ENCODE results near the gene FKBP14. TPM values are rescaled to one million over a fixed set of nuclear protein-coding genes. Genes with fewer than 3 reads are reported as not detected.

The FKBP14 gene
- total RNA-seq, 4 donors from 2014 or later = 4.5 to 11.7 (median 8.7) TPM

GRCh38 chr7:30012757-30013156 is 13.7 kb downstream of the FKBP14 start:
- Histone ChIP-seq H3K4me3 (no peak overlapping the region), H3K36me3 (peaks cover 0 to 41% (median 0%) of the 10 kb centered on the region in 3 donors), H3K27me3 (no peaks in the 10 kb centered on the region), H3K27ac (no peak overlapping the region), H3K9me3 (no peaks in the 10 kb centered on the region), H3K4me1 (no peaks in the 10 kb centered on the region)
- DNase-seq (ENCODE audit: low spot score in 2 of 2) = no peak
- 78 to 82% methylated on average over 3 of the region's 3 CpGs for WGBS, 2 donors
- TF ChIP-seq, protein P1, sequence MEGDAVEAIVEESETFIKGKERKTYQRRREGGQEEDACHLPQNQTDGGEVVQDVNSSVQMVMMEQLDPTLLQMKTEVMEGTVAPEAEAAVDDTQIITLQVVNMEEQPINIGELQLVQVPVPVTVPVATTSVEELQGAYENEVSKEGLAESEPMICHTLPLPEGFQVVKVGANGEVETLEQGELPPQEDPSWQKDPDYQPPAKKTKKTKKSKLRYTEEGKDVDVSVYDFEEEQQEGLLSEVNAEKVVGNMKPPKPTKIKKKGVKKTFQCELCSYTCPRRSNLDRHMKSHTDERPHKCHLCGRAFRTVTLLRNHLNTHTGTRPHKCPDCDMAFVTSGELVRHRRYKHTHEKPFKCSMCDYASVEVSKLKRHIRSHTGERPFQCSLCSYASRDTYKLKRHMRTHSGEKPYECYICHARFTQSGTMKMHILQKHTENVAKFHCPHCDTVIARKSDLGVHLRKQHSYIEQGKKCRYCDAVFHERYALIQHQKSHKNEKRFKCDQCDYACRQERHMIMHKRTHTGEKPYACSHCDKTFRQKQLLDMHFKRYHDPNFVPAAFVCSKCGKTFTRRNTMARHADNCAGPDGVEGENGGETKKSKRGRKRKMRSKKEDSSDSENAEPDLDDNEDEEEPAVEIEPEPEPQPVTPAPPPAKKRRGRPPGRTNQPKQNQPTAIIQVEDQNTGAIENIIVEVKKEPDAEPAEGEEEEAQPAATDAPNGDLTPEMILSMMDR (IDR thresholded peaks at IDR 0.05) = no peak
- TF ChIP-seq EP300 (IDR thresholded peaks at IDR 0.05) (no peak), POLR2A (IDR thresholded peaks at IDR 0.05) (no peak)

DNA sequence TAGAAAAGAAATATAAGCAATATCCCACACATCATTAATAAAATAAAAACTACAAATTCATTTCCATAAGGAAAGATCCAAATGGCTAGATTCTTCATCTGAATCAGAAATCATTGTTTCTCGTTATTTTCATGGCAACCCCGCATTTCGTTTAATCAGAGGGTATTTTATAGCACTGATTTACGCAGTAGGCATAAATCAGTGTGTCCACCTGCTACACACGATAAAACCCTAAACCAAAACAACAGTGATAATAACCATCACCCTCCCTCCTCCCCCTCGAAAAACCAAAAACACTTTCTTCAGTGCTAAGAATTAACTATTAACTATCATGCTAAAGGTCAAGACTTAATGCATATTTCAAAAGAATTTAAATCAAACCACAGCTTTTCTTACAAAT is 16.5 kb downstream of the FKBP14 start:
- TF ChIP-seq POLR2A (IDR thresholded peaks at IDR 0.05) (no peak), EP300 (IDR thresholded peaks at IDR 0.05) (no peak)
- TF ChIP-seq, protein P1 (IDR thresholded peaks at IDR 0.05) = no peak
- DNase-seq (ENCODE audit: low spot score in 2 of 2) = no peak
- H3K27me3 ChIP-seq = no peaks in the 10 kb centered on the region
- peaks cover 0 to 20% (median 0%) of the 10 kb centered on the region in 3 donors for H3K36me3 ChIP-seq
- no peaks in the 10 kb centered on the region for H3K9me3 ChIP-seq
- WGBS, 2 donors = 83 to 89% methylated on average over 6 of the region's 6 CpGs
- H3K4me1 ChIP-seq = no peaks in the 10 kb centered on the region
- H3K4me3 ChIP-seq = no peak overlapping the region
- no peak overlapping the region for H3K27ac ChIP-seq

- Histone ChIP-seq H3K4me3 (no peak overlapping the region), H3K27ac (no peak overlapping the region), H3K4me1 (peaks cover 0 to 4% (median 0%) of the 10 kb centered on the region in 4 donors), H3K36me3 (no peaks in the 10 kb centered on the region), H3K27me3 (no peaks in the 10 kb centered on the region), H3K9me3 (no peaks in the 10 kb centered on the region)
- 22 to 31% methylated on average over 3 of the region's 3 CpGs for WGBS, 2 donors
- TF ChIP-seq EP300 (IDR thresholded peaks at IDR 0.05) (no peak), POLR2A (IDR thresholded peaks at IDR 0.05) (no peak)
- TF ChIP-seq, protein P1 (IDR thresholded peaks at IDR 0.05) = no peak
- no peak for DNase-seq (ENCODE audit: low spot score in 2 of 2)
Measured at GRCh38 chr7:30005464-30005863, 21.0 kb downstream of the FKBP14 start.

DNA sequence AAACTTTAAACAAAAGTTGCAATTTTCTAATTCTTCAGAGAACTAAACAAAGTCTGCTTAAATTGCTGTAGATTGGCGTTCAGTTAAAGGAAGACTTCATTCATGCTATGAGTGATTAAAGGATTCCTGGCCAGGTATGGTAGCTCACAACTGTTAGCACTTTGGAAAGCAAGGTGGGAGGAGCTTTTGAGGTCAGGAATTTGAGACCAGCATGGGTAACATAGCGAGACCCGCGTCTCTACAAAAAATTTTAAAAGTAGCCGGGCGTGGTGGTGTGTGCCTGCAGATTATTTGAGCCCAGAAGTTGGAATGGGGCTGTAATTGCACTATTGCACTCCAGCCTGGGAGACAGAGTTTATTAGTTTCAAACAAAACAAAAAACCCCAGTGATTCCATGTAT is 23.4 kb downstream of the FKBP14 start:
- DNase-seq (ENCODE audit: low spot score in 2 of 2) = no peak
- H3K27me3 ChIP-seq = no peaks in the 10 kb centered on the region
- no peak overlapping the region for H3K27ac ChIP-seq
- no peak overlapping the region for H3K4me3 ChIP-seq
- H3K36me3 ChIP-seq = no peaks in the 10 kb centered on the region
- 43 to 45% methylated on average over 6 of the region's 6 CpGs for WGBS, 2 donors
- peaks cover 0 to 4% (median 0%) of the 10 kb centered on the region in 4 donors for H3K4me1 ChIP-seq
- H3K9me3 ChIP-seq = no peaks in the 10 kb centered on the region
- TF ChIP-seq EP300 (IDR thresholded peaks at IDR 0.05) (no peak), POLR2A (IDR thresholded peaks at IDR 0.05) (no peak)
- TF ChIP-seq, protein P1 (IDR thresholded peaks at IDR 0.05) = no peak

DNA sequence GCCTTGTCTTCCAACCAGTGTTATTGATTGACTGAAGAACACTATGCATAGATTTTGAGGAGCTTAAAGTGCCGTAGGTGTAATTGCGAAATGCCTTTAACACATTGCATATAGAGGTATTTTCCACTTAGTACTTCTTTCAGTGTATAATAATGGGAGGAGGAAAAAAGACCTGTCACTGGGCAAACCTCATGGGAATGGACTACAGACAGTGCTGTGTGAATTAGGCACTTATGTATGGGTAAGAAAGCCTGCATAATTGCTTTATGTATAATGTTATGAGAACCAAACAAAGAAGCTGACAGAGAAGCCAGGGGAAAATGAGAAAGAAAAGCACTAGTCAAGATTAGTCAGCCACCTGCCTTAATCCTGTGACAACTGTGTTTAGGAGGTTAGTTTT is 24.5 kb downstream of the FKBP14 start:
- H3K27me3 ChIP-seq = no peaks in the 10 kb centered on the region
- no peak overlapping the region for H3K4me3 ChIP-seq
- no peak for DNase-seq (ENCODE audit: low spot score in 2 of 2)
- H3K36me3 ChIP-seq = no peaks in the 10 kb centered on the region
- peaks cover 0 to 4% (median 0%) of the 10 kb centered on the region in 4 donors for H3K4me1 ChIP-seq
- 96 to 97% methylated on average over 2 of the region's 2 CpGs for WGBS, 2 donors
- no peak overlapping the region for H3K27ac ChIP-seq
- no peaks in the 10 kb centered on the region for H3K9me3 ChIP-seq
- TF ChIP-seq EP300 (IDR thresholded peaks at IDR 0.05) = no peak
- TF ChIP-seq POLR2A (IDR thresholded peaks at IDR 0.05) = no peak
- TF ChIP-seq, protein P1 (IDR thresholded peaks at IDR 0.05) = no peak

Measured in tibial nerve (tissue), 4 donors.